GM21526 (cell line): ENCODE data around the gene ANK3.
A peak's percentile ranks its signal among the peaks of the same experiment; 100 is the strongest.
"Not testable (repeated sequence)": the region's sequence is repeated elsewhere in the genome, so short reads cannot be mapped to it uniquely, and the experiment has no call there.

Source experiments
- ATAC-seq: cut with Tn5 transposase; IDR thresholded peaks from one replicate; pipeline ENCODE4 v1.9.1; 2021; ENCODE audit warnings: moderate library complexity; ENCODE audit not compliant: unreplicated experiment, low FRiP score

Gene ANK3

DNA sequence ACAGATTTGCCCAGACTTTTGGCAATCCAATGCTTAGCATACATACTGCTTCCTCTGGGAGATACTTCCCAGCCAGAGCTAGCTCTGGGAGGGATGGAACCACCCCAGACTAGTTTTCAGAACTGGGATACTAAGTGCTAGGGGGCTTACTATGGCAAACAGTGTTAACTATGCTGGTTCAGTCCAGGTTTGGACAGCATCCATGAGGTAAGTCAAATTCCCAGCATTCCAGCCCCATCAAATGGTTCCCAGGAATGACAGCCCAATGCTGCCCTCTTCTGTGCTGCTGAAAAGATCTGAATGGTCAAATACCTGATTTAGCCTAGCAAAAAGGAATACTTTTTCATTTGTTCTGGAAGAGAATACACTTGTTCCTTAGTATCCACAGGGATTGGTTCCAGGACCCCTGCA, 341.6 kb downstream of the ANK3 start:
- ATAC-seq = no peak

GRCh38 chr10:60045571-60045970, 344.1 kb downstream of the ANK3 start:
- no peak for ATAC-seq

DNA sequence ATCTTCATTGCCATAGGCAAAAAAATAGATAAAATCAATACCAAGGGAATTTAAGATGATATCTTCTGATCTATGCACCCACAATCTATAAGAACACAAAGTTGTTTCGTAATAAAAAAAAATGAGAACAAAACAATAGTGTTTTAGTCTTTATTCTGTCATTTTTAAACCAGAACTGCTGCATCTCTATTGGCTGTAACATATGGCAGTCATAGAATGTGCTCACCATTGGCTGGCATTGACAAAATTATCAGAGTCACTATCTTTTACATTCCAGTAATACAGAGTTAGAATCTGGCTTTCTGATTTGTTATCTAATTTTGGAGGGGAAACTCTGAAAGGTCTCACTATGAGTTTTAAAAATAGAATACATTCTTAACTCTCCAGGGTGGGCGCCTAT, 344.7 kb downstream of the ANK3 start:
- ATAC-seq = no peak

- ATAC-seq = no peak
These were observed 345.4 kb downstream of the ANK3 start for GRCh38 chr10:60044242-60044641.

GRCh38 chr10:60043561-60044241, 346.0 kb downstream of the ANK3 start:
- no peak for ATAC-seq

- ATAC-seq = no peak
These were observed 346.8 kb downstream of the ANK3 start for GRCh38 chr10:60042914-60043313.

DNA sequence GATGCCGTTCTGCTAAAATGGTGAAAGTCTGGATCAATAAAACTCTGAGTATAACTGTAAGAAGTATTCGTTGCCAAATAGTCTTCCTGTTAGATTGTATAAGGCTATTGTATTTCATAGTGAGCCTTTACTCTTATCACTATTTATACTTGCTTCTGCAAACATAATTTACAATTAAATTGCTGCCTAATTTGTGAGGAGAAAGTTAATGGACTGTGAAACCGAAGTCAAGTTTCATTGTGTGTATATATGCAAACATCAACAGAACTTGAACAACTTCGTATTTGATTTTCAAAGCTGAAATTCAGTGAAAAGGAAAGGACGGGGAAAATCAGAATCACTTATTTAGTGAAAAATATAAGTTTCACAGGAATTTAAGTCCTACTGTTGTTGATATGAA, 347.4 kb downstream of the ANK3 start:
- ATAC-seq = no peak

DNA sequence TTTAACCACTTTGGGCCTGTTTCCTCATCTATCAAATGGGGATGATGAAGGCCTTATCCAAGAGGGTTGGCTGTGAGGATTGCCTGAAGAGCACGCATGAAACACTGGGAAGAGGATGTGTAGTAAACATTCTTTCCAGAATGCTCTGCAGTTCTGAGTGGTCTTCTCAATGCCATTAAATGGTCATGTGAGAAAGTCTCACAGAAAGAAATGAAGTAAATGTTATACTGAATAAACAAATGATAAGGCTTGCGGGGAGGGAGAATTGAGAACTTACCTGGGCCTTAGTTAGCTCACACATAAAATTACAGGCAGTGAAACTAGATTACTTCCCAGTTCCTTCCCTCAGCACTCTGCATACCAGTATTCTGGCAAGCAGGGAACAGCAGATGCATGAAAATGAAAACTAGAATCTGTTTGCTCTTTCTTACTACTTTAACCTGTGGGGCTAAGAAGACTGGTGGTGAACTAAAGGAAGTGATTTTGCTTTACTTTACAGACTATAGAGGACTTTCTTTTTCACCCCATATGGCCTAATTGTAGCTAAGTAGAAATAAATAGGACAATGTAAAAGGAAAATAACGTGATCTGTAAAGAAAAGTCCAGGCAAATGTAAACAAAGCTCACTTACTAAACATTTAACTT, 348.1 kb downstream of the ANK3 start:
- ATAC-seq = no peak

- ATAC-seq = no peak
These were observed 349.5 kb downstream of the ANK3 start for GRCh38 chr10:60040014-60040662.

- ATAC-seq = no peak
These were observed 353.7 kb downstream of the ANK3 start for GRCh38 chr10:60035984-60036383.

DNA sequence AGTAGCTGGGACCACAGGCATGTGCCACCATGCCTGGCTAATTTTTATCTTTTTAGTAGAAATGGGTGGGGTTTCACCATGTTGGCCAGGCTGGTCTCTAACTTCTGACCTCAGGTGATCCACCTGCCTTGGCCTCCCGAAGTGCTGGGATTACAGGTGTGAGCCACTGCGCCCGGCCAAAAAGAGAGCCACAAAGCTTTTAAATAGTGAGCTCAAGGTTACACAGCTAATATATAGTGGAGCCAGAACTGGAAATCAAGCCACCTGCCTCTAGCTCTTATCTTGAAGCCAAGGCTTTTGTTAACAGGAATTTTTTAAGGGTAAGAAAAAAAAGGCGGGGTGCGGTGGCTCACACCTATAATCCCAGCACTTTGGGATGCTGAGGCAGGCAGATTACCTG, 354.3 kb downstream of the ANK3 start:
- ATAC-seq = not testable (repeated sequence)

DNA sequence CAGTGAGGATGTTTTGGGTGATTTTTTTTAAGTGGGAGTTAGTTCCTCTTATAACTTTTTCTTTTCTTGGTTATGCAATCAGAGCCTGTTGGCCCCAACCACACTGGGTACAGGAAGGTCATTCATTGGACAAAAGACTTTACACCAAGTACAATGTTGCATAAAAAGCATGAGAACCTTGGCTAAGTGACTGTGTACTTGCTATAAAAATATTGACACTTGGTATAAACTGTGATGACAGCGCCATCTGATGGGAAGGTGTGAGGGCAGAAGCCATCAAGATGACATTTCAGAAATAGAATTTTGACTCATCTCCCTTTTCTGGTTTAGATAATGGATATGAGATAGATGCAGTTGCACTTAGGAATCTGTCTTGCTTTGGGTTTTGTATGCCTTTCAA, 357.0 kb downstream of the ANK3 start:
- ATAC-seq = peak; percentile 60

DNA sequence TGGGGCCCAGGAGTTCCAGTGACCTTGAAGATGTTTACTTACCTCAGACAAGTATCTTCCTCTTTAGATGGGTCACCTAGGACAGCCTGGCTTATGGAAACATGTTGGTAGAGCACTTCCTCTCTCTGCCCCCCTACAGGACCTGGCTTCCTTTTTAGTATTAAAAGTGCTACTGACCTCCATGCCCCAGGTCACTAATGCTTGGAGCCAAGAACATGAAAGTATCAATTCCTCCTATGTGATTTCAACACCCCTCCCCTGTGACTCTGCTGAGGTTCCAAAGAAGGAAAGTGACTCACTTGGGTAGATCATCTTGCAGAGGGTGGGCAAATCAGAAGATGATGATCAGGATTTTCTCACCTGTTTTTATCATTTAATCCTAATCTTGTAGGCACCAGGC, 358.0 kb downstream of the ANK3 start:
- ATAC-seq = peak; percentile 65

GRCh38 chr10:60031183-60031582, 358.5 kb downstream of the ANK3 start:
- ATAC-seq = no peak

GRCh38 chr10:60029475-60029874, 360.2 kb downstream of the ANK3 start:
- ATAC-seq = no peak

DNA sequence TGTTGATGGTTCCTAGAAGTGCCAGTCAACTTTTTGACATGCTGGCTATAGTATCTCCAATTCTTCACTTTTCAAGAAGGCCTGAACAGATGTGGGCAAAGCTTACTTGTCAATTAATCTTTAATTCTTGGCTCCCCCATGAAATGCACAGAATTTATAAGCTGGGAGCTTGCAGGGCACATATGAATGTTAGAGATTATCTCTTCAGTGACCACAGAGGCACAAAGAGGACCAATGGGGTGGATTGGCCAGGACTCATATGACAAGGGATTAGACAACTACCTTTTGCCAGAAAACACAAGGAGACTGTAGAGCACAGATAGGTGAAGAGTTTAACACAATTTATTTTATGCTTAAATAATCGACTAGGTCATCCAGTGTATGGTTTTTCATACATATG, 361.6 kb downstream of the ANK3 start:
- ATAC-seq = no peak

- ATAC-seq = no peak
These were observed 364.4 kb downstream of the ANK3 start for GRCh38 chr10:60025279-60025678.

GRCh38 chr10:60024506-60024905, 365.2 kb downstream of the ANK3 start:
- no peak for ATAC-seq

DNA sequence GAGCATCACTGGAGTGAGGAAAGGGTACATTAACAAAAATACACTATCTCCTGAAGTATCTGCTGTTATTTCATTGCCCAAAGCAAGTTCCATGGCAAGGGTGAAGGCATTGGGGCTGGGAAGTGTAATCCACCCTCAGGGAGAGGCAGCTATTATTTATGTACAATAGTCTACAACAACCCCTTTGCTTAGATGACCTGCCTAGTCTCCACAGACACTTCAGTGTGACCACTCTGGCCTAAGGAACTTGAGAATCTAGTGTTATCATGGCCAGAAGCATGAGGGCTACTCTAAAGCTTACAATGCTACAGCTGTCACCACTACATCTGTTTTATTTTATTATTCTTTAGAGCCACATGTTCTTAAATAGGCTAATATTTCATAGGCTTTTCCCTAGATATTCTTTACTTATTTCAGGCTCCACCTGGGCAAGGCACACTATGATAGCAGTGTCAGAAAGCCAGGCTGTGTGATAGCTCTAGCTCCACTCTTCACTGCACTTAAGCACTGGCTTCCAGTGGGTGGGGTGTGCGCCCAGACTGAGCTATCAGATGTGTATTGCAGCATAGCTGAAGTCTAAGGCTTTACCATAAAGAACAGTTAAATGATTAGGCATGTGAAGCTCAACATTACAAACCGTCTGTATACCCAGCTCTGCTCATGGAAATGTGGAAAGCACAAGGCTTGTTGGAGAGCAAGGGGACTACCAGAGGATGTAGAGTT, 366.4 kb downstream of the ANK3 start:
- ATAC-seq = no peak

- ATAC-seq = no peak
These were observed 368.3 kb downstream of the ANK3 start for GRCh38 chr10:60021361-60021760.

- ATAC-seq = no peak
These were observed 372.9 kb downstream of the ANK3 start for GRCh38 chr10:60016794-60017193.
